Kidney tubule cell (primary cell): ENCODE data around the gene THOC2.
A peak's percentile ranks its signal among the peaks of the same experiment; 100 is the strongest.
"Not testable (repeated sequence)": the region's sequence is repeated elsewhere in the genome, so short reads cannot be mapped to it uniquely, and the experiment has no call there.

Experiments used
- DNase-seq: peaks from one replicate; pipeline ENCODE4 v3.0.0-alpha.2; 2018; ENCODE audit warnings: low spot score

Gene THOC2

DNA sequence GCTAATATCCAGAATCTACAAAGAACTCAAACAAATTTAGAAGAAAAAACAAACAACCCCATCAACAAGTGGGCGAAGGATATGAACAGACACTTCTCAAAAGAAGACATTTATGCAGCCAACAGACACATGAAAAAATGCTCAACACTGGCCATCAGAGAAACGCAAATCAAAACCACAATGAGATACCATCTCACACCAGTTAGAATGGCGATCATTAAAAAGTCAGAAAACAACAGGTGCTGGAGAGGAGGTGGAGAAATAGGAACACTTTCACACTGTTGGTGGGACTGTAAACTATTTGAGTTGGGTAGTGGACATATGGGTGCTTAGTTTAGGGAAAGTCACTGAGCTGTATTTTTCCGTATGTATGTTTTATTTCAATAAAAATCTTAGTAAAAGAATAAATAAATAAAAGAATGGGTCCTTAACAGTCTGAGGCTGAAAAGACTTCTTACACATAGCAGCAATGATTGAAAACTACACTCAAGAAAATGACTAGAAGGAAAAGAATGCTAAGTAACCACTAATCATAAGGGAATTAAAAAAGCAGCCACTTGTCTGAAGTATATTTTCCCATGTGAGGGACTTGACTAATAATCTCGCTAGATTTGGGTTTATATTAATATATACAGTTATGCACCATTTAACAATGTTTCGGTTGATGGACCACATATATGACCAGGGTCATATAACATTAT, 68.2 kb downstream of the THOC2 start:
- peak; percentile 35 for DNase-seq

DNA sequence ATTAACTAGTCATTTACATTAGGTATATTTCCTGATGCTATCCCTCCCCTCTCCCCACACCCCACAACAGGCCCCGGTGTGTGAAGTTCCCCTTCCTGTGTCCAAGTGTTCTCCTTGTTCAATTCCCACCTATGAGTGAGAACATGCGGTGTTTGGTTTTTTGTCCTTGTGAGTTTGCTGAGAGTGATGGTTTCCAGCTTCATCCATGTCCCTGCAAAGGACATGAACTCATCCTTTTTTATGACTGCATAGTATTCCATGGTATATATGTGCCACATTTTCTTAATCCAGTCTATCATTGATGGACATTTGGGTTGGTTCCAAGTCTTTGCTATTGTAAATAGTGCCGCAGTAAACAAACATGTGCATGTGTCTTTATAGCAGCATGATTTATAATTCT, 69.1 kb downstream of the THOC2 start:
- not testable (repeated sequence) for DNase-seq

DNA sequence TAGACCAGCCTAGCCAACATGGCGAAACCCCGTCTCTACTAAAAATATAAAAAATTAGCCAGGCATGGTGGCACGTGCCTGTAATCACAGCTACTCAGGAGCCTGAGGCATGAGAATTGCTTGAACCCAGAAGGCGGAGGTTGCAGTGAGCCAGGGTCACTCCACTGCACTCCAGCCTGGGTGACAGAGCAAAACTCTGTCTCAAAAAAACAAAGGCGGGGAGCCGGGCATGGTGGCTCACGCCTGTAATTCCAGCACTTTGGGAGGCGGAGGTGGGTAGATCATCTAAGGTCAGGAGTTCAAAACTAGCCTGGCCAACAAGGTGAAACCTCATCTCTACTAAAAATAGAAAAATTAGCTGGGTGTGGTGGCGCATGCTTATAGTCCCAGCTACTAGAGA, 76.3 kb downstream of the THOC2 start:
- DNase-seq: not testable (repeated sequence)

DNA sequence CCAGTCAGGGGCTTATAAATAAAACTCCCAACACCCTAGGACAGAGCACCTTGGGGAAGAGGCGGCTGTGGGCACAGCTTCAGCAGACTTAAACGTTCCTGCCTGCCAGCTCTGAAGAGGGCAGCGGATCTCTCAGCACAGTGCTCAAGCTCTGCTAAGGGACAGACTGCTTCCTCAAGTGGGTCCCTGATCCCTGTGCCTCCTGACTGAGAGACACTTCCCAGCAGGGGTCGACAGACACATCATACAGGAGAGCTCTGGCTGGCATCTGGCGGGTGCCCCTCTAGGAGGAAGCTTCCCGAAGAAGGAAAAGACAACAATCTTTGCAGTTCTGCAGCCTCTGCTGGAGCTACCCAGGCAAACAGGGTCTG, 84.1 kb downstream of the THOC2 start:
- DNase-seq: not testable (repeated sequence)

DNA sequence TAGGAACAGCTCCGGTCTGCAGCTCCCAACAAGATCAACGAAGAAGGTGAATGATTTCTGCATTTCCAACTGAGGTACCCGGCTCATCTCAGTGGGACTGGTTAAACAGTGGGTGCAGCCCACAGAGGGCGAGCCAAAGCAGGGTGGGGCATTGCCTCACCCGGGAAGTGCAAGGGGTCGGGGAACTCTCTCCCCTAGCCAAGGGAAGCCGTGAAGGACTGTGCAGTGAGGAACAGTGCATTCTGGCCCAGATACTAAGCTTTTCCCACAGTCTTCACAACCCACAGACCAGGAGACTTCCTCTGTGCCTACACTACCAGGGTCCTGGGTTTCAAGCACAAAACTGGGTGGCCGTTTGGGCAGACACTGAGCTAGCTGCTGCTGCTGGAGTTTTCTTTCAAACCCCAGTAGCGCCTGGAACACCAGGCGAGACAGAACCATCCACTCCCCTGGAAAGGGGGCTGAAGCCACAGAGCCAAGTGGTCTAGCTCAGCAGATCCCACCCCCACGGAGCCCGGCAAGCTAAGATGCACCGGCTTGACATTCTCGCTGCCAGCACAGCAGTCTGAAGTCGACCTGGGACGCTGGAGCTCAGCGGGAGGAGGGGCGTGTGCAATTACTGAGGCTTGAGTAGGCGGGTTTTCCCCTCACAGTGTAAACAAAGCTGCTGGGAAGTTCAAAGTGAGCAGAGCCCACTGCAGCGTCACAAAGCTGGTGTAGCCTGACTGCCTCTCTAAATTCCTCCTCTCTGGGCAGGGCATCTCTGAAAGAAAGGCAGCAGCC, 84.6 kb downstream of the THOC2 start:
- peak; percentile 77 for DNase-seq

DNA sequence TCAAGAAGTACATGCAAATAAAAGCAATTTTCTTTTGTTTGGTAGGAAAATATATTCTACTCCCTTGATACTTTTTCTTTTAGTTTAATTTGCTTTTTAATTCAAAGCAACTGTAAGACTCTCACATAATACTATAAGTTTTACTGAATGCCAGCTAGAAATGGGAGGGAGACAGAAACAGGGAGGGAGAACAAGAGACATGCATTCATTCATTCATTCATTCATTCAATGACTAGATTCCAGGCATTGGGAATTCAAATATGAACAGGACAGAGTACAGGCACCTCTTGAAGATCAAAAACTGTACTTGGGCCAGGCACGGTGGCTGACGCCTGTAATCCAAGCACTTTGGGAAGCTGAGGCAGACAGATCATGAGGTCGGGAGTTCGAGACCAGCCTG, 85.6 kb downstream of the THOC2 start:
- DNase-seq: no peak

DNA sequence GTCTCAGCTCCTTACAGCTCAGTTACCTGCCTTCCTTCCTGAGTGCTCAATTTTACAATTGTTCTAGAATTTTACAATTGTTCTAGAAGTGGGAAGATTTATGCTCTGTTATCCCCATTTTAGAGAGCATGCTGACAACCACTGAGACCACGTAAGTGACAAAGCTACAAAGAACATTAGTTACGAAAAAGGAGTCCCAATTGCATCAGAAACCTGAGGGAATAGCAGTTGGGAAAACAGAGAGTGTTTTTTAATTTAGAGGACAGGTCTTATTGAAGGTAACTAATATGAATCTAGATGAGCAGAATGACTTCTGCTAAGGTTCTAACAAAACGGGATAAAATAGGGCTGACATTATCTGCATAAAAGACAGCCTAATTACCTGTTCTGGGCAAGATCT, 103.3 kb downstream of the THOC2 start:
- DNase-seq: no peak

DNA sequence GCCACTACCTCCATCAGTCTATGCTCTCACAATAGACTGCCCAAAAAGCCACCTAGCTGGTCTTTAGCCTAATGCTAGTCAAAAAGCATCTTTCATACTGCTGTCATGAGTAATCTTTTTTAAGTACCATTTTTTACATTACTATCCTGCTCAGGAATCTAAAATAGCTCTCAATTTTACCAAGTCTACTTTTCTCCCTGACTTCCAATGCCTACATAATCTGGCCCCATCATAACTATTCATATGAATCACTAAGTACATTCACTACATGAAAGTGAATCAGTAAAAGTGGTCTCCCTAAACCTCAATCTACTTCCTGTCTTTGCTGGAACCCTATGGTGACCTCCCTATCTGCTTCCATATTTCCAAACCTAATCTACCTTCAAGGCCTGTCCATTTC, 105.9 kb downstream of the THOC2 start:
- DNase-seq: peak; percentile 71

DNA sequence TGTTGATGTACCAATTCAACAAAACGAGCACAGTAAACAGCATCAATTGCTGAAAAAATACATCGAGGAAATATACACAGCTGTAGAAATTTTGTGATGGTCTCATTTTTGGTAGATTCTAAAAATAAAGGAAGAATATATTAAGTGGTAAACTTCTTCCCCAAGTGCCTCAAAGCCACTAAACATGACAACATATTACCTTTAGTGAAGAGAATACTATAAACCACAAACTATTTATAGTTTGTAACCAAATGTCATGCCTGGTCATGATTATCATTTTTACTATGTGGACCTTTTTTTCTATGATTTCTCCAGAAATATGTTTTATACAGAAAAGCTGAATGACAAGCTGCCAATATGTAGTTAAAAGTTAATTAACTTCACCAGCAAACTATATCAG, 106.9 kb downstream of the THOC2 start:
- no peak for DNase-seq

DNA sequence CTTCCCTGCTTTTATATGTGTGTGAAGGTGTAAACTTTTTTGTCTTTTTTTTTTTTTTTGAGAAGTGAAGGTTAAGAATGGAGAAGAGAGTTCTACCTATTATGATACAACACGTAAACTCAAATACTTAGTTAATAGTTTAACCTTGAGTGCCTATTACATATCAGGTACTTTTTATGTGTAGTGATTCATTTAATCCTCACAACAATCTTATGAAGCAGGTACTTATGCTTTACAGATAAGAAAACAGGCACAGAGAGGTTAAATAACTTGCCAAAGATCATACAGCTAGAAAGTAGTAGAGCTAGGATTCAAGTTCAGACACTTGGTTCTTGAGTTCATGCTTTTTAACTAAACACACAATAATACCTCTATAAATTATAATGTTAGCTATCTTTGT, 107.4 kb downstream of the THOC2 start:
- no peak for DNase-seq

DNA sequence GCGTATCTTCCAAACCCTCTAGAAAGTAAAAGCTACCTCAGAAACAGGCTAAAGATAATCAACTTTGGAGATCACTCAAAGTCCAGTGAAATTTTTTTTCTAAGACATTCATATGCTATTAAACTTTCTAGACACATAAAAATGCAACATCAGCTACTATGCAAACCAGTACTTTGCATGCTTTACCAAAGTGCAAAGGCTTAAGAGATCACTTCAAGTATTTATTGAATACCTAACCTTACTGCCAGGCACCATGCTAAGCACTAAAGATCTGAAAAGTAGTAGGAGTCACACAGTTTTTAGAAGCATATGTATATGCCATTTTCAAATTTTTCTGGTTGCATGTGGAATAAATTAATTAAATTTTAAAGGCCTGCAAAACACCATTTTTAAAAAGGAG, 115.8 kb downstream of the THOC2 start:
- DNase-seq: no peak

DNA sequence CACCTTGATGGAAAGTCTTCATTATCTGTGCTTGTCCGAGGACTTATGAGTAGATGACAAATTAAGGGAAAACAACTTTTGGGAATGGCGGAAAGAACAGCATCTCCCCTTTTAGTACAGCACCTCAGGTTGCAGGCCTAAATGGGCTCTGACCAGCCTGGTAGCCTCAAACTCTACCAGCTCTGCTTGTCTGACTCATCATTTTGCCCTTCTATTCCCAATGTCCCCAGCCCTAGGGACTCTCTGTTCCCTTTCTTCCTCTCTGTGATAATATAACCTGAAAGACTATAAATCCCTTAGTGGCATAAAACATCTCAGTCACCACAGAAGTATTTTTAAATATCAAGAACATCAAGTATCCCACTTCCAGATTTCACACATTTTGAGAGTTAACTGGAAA, 121.9 kb downstream of the THOC2 start:
- DNase-seq: no peak

DNA sequence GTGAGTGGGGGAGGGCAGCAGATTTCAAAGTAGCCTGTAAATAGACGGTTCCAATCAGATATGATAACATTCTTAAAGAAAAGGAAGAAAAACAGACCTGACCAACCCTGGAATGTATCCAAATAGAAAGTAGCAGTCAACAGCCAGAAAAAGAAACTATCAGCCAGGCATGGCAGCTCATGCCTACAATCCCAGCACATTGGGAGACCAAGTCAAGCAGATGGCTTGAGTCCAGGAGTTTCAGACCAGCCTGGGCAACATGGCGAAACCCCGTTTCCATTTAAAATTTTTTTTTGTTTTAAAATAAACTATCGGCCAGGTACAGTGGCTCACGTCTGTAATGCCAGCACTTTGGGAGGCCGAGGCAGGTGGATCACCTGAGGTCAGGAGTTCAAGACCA, 125.0 kb downstream of the THOC2 start:
- no peak for DNase-seq

DNA sequence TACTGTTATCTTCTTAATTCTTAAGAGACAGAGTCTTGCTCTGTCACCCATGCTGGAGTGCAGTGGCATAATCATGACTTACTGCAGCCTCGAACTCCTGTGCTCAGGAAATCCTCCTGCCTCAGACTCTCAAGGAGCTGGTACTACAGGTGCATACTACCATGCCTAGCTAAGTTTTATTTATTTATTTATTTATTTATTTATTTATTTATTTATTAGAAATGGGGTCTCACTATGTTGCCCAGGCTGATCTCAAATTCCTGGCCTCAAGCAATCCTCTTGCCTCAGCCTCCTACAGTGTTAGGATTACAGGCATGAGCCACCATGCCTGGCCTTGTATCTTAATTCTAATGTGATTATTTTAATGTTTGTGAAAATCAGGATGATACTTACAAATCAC, 125.6 kb downstream of the THOC2 start:
- no peak for DNase-seq

DNA sequence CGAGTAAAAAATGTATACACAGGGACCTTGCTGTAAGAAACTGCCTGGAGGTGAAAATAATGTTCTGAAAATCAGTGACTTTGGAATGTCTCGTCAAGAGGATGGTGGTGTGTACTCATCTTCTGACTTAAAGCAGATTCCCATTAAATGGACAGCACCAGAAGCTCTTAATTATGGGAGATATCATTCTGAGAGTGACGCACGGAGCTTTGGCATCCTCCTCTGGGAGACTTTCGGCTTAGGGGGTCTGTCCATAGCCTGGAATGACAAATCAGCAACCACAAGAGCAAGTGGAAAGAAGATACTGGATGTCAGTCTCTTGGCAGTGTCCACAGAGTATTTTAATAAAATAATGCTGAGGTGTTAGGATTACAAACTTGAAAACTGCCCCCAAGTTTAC, 129.4 kb downstream of the THOC2 start:
- DNase-seq: no peak

DNA sequence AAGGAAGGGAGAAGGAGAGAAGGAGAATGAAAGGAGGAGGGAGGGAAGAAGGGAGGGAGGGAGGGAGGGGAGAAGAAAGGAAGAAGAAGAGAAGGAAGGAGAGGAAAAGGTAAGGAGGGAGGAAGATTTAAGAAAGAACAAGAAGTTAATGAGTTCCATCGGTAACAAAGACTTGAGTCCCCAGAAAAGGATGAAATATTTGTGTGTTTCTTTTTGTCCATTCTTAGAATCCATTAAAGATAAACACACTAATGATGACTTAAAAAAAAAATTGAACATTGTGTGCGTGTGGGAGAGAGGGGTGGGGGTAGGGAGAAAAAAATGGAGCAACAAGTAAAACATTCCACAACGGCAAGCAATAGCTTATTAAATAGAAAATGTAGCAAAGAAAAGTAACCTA, 131.4 kb downstream of the THOC2 start:
- DNase-seq: no peak

DNA sequence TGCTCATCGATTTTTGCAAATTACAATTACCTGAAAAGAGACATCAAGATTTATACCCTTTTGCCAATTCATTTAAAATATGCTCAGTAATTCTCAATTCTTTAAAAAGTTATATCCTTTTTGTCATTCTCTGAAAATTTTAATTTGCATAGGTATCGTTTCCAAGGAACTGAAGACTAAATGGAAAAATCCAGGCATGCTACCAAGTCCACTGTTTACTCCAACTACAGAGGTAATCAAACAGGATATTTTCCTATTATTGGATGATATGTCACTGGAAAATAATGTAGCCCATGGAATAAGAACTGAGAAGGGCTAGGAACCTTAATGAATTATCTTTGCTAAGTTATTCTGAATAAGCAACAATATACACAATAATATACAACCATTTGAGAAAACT, 132.7 kb downstream of the THOC2 start:
- DNase-seq: no peak

DNA sequence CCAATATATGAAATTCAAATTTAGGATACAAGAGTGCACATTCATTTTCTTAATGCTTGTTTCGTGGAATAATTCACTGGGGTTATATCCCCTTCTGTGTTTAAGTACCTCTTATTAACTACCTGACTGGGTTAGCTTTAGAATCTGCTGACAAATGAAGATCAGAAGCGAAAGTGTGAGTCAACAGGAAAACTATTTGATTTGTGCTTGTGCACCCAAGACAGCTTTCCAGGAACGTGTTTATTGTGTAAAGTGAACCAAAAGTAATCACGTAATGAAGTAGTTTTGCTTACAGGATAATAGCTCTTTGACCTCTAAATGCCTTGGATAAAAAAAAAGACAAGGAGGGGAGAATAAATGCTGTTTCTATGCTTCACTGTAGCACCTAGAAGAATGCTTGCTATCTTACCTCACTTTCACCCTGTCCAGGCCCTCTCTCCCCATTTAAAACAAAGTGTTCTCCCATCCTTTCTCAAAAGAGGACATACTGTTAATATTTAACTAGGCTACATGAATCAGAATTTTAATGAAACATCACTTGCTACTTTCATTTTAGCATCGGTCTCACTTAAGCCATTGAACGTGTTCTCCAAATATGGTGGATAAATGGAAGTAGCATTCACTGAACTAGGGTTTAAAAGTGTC, 141.9 kb downstream of the THOC2 start:
- peak; percentile 77 for DNase-seq

DNA sequence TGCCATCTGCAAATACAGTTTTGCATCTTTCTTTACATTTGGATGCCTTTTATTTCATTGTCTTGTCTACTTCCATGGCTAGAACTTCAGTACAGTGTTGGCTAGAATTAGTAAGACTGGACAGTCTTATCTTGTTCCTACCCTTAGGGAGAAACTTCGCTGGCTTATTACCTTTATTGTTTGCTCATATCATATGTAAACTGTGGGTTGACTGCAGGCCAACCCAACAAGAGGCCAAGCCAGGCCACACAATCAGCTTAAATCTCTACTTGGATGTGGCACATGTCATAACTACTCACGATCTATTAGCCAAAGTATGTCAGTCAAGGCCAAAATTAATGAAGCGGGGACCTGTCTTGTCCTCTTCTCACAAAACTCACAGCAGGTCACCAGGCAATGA, 144.1 kb downstream of the THOC2 start:
- no peak for DNase-seq

DNA sequence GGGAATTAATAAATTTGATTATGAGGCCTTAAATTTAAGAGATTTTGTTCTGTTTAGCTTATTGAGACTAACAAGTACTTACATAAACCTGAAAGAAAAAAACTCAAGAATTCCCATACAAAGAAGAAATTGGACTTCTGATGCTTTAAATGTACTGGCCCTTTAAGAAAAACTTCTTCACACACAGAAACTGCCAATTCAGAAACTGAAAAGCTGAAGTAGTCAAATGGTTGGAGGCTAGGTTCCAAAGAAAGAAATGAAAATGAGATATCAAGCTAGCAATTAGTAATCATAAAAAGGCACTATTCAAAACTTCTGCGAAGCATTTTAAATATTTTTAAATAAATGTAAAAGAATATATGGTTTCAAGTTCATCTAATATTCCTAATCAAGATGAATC, 151.3 kb downstream of the THOC2 start:
- DNase-seq: no peak

DNA sequence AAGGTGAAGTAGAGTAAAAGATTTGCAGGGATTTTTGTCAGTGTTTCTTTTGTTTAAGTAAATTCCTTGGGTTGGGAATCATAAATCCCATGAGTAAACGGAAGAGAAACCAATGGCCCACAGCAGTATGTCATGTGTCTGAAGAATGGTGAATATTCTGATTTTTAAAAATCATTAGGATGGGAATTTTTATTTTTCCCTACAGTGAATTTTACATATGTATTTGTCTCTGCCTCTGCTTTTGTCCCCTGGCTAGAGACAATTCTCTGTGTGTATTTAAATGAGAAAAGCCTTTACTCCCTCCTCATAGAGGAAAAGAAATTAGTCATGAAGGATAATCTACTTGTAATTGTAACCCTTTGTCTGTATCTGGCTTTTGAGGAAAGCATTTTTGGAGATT, 152.1 kb downstream of the THOC2 start:
- no peak for DNase-seq

DNA sequence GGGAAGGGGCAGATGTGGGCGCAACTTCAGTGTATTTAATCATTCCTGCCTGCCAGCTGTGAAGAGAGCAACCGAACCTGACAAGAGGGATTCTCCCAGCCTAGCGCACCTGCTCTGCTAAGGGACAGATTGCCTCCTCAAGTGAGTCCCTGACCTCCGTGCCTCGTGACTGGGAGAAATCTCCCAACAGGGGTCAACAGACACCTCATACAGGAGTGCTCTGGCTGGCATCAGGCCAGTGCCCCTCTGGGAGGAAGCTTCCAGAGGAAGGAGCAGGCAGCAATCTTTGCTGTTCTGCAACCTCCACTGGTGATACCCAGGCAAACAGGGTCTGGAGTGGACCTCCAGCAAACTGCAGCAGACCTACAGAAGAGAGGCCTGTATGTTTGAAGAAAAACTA, 158.8 kb downstream of the THOC2 start:
- DNase-seq: not testable (repeated sequence)

DNA sequence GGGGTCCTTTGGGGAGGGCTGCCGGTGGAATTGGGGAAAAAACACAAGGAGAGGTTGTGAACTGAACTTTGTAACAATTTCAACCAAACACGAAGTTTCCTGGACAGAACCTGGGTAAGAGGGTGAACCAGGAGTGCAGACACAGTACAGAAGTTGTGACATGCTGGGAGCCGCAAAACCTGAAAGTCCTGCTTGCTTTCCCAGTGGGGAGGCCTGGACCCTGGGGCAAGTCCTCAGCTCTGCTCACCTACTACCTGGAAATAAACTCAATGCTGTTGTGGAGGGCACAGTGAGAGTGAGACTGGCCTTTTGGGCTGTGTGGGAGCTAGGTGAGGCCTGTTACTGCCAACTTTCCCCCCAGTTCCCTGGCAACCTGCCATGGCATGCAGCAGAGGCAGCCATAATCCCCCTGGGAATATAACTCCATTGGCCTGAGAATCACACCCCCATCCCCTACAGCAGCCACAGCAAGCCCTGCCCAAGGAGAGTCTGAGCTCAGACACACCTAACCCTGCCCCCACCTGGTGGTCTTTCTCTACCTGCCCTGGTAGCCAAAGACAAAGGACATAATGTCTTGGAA, 162.8 kb downstream of the THOC2 start:
- no peak for DNase-seq
